Measurements from ENCODE around the gene PLS1. TPM values are rescaled to one million over a fixed set of nuclear protein-coding genes. Genes with fewer than 3 reads are reported as not detected.
"Not testable (repeated sequence)": the region's sequence is repeated elsewhere in the genome, so short reads cannot be mapped to it uniquely, and the experiment has no call there.

Gene PLS1
- polyA plus RNA-seq, 1 experiment = 1.7 TPM

DNA sequence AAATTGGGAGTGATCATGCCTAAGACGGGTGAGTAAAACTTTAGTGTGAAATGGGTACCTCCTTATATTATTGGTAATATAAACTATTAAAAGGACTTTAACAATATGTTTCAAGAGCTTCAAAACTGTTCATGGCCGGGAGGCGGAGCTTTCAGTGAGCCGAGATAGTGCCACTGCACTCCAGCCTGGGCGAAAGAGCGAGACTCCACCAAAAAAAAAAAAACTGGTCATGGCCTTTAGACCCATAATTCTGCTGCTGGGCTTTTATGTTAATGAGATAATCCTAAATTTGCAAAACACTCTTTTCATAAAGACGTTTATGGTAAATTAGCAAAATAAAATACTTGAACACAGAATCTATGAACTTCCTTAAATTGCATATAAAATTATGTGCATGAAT lies 150.5 kb downstream of the PLS1 start:
- no peak overlapping the region for H3K4me3 ChIP-seq (ENCODE audit: low read depth, low read length)
- POLR2A ChIA-PET = no interaction called here
- H3K9me3 ChIP-seq (ENCODE audit: control insufficient read depth, insufficient read depth, low read length) = no peaks in the 10 kb centered on the region
- no peak for DNase-seq (ENCODE audit: low read depth, low spot score)
- CTCF ChIA-PET = no interaction called here
- H3K27me3 ChIP-seq (ENCODE audit: control insufficient read depth, insufficient read depth, low read length) = no peaks in the 10 kb centered on the region
- H3K27ac ChIP-seq (ENCODE audit: low read depth, low read length) = no peak overlapping the region
- TF ChIP-seq, protein P1, sequence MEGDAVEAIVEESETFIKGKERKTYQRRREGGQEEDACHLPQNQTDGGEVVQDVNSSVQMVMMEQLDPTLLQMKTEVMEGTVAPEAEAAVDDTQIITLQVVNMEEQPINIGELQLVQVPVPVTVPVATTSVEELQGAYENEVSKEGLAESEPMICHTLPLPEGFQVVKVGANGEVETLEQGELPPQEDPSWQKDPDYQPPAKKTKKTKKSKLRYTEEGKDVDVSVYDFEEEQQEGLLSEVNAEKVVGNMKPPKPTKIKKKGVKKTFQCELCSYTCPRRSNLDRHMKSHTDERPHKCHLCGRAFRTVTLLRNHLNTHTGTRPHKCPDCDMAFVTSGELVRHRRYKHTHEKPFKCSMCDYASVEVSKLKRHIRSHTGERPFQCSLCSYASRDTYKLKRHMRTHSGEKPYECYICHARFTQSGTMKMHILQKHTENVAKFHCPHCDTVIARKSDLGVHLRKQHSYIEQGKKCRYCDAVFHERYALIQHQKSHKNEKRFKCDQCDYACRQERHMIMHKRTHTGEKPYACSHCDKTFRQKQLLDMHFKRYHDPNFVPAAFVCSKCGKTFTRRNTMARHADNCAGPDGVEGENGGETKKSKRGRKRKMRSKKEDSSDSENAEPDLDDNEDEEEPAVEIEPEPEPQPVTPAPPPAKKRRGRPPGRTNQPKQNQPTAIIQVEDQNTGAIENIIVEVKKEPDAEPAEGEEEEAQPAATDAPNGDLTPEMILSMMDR (IDR thresholded peaks at IDR 0.05; ENCODE audit: low read depth, low read length) = no peak

DNA sequence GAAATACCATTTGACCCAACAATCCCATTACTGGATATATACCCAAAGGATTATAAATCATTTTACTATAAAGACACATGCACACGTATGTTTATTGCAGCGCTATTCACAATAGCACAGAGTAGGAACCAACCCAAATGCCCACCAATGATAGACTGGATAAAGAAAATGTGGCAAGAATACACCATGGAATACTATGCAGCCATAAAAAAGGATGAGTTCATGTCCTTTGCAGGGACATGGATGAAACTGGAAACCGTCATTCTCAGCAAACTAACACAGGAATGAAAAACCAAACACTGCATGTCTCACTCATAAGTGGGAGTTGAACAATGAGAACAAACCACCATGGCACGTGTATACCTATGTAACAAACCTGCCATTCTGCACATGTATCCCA lies 154.3 kb downstream of the PLS1 start:
- H3K27me3 ChIP-seq (ENCODE audit: control insufficient read depth, insufficient read depth, low read length); CTCF ChIA-PET; POLR2A ChIA-PET; H3K4me3 ChIP-seq (ENCODE audit: low read depth, low read length); DNase-seq (ENCODE audit: low read depth, low spot score); H3K9me3 ChIP-seq (ENCODE audit: control insufficient read depth, insufficient read depth, low read length); H3K27ac ChIP-seq (ENCODE audit: low read depth, low read length): not testable (repeated sequence)

DNA sequence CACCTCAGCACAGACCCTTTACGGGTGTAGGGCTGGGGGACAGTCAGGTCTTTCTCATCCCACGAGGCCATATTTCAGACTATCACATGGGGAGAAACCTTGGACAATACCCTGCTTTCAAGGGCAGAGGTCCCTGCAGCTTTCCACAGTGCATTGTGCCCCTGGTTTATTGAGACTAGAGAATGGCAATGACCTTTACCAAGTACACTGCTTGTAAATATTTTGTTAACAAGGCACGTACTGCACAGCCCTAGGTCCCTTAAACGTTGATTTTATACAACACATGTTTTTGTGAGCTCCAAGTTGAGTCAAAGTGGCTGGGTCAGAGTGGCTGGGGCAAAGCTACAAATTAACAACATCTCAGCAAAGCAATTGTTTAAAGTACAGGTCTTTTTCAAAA lies 156.4 kb downstream of the PLS1 start:
- CTCF ChIA-PET; POLR2A ChIA-PET; DNase-seq (ENCODE audit: low read depth, low spot score); H3K27me3 ChIP-seq (ENCODE audit: control insufficient read depth, insufficient read depth, low read length); H3K27ac ChIP-seq (ENCODE audit: low read depth, low read length); H3K9me3 ChIP-seq (ENCODE audit: control insufficient read depth, insufficient read depth, low read length); H3K4me3 ChIP-seq (ENCODE audit: low read depth, low read length): not testable (repeated sequence)

DNA sequence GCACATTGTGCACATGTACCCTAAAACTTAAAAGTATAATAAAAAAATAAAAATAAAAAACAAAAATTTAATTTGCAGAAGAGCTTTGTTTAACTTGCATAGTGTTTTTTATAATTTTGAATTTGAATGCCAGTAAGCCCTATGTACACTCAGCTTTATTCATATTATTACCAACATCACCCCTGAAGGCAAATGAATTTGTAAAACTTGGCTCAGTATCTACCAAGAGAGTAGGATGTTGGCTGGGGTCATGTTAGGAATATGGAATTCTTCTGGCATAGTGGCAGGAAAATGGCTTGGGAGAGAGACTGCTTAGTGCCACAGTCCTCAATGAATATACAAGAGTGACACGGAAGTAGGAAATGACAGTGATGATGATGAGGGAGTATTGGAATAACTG lies 158.3 kb downstream of the PLS1 start:
- POLR2A ChIA-PET = no interaction called here
- no peak for DNase-seq (ENCODE audit: low read depth, low spot score)

More for the DNA sequence above, 158.3 kb downstream of the PLS1 start:
- CTCF ChIA-PET = interaction anchor here (0.7 to 1.0 kb wide), 3 partner anchors 74 to 1251 kb away, joined by 3 read pairs; no protein-coding TSS in a partner anchor
- no peak overlapping the region for H3K4me3 ChIP-seq (ENCODE audit: low read depth, low read length)
- TF ChIP-seq, protein P1 (IDR thresholded peaks at IDR 0.05; ENCODE audit: low read depth, low read length) = no peak
- H3K27ac ChIP-seq (ENCODE audit: low read depth, low read length) = no peak overlapping the region
- no peaks in the 10 kb centered on the region for H3K9me3 ChIP-seq (ENCODE audit: control insufficient read depth, insufficient read depth, low read length)
- H3K27me3 ChIP-seq (ENCODE audit: control insufficient read depth, insufficient read depth, low read length) = no peaks in the 10 kb centered on the region

Small RNA genes within 50 kb of the gene (small RNA-seq; reads per million reads assigned to genes)
- not detected for gene RNA5SP143 (ENCODE audit: insufficient read length, low read depth)

Other genes starting within 250 kb of the PLS1 start
- 26.4 and 36.9 TPM in 2 replicates for gene XRN1, start 148.4 kb upstream of the PLS1 start, polyA plus RNA-seq (2011; rRNA removed)
- 12.6 and 17.9 TPM in 2 replicates for gene ATR, start 17.7 kb upstream of the PLS1 start, polyA plus RNA-seq (2011; rRNA removed)
- 8.6 and 9.9 TPM in 2 replicates for gene TRPC1, start 127.6 kb downstream of the PLS1 start, polyA plus RNA-seq (2011; rRNA removed)

Measured in AG04450 (cell line).